Body of pancreas (tissue), 4 donors: Measurements from ENCODE around the gene ATG2A. TPM values are rescaled to one million over a fixed set of nuclear protein-coding genes. Genes with fewer than 3 reads are reported as not detected.

ENCODE experiments used
- ATAC-seq: fragments of 150-250 bp; one replicate; pipeline ENCODE4 v1.9.1; 2016
- DNase-seq, 4 donors: peaks; one replicate each; pipeline ENCODE4 v3.0.0-alpha.2; 2019
- H3K27ac ChIP-seq, 4 donors: fragments of 200-600 bp; sonication (generic); 1 replicate in 3 of 4; 2 replicates in 1 of 4; pipeline versions ENCODE4 v1.5.1 to v1.6.1; 2016 to 2019; ENCODE audit warnings: mild to moderate bottlenecking in 1 of 4, mixed read lengths in 1 of 4, moderate library complexity in 1 of 4
- H3K27me3 ChIP-seq, 2 donors: fragments of 200-600 bp; sonication (generic); one replicate each; pipeline ENCODE4 v1.6.0; 2016; ENCODE audit warnings: mild to moderate bottlenecking in 1 of 2
- H3K36me3 ChIP-seq, 2 donors: fragments of 200-600 bp; sonication (generic); replicated peaks in 1 of 2; 2 replicates each; pipeline ENCODE4 v1.5.1; 2016; ENCODE audit warnings: low read depth in 2 of 2; ENCODE audit not compliant: insufficient read depth in 1 of 2
- H3K4me1 ChIP-seq: fragments of 200-600 bp; sonication (generic); one replicate; pipeline ENCODE4 v1.6.0; 2016
- H3K4me3 ChIP-seq, 2 donors: fragments of 200-600 bp; sonication (generic); 1 replicate in 1 of 2; 2 replicates in 1 of 2; pipeline ENCODE4 v1.5.1; 2016 to 2019
- H3K9me3 ChIP-seq, 3 donors: fragments of 200-600 bp; sonication (generic); 1 replicate in 2 of 3; 2 replicates in 1 of 3; pipeline ENCODE4 v1.5.1; 2016
- POLR2A ChIP-seq, 3 donors: fragments of 450-650 bp; IDR thresholded peaks; one replicate each; pipeline ENCODE4 v1.6.1; 2016; ENCODE audit warnings: antibody characterized with exemption in 3 of 3, mild to moderate bottlenecking in 2 of 3
- WGBS, 2 donors: methylation state at CpG; one replicate each; pipeline ENCODE4 v1.1.5; 2017; 5-methylcytosine and 5-hydroxymethylcytosine counted together
- intact Hi-C: fragments of 100-400 bp; cut with DNase I; formaldehyde crosslinking; loops from one replicate; pipeline ENCODE4 v1.15.1; 2023
- total RNA-seq, 2 donors: library from RNA; depleted of rRNA; stranded (reverse); fragments of >200 nt; gene quantifications; one replicate each; pipeline ENCODE4 v1.1.0, GENCODE V29; 2016
- TF ChIP-seq, protein P1 (sequence below), 7 experiments: fragments of 450-650 bp in 4 of 7; fragments of 200-600 bp in 3 of 7; sonication (generic) in 3 of 7; IDR thresholded peaks; one replicate each; pipeline ENCODE4 v1.5.1; 2016 to 2019; ENCODE audit warnings: antibody characterized with exemption in 7 of 7

ATG2A gene
- total RNA-seq, 2 donors from 2014 or later: 16.3 to 34.3 TPM

DNA sequence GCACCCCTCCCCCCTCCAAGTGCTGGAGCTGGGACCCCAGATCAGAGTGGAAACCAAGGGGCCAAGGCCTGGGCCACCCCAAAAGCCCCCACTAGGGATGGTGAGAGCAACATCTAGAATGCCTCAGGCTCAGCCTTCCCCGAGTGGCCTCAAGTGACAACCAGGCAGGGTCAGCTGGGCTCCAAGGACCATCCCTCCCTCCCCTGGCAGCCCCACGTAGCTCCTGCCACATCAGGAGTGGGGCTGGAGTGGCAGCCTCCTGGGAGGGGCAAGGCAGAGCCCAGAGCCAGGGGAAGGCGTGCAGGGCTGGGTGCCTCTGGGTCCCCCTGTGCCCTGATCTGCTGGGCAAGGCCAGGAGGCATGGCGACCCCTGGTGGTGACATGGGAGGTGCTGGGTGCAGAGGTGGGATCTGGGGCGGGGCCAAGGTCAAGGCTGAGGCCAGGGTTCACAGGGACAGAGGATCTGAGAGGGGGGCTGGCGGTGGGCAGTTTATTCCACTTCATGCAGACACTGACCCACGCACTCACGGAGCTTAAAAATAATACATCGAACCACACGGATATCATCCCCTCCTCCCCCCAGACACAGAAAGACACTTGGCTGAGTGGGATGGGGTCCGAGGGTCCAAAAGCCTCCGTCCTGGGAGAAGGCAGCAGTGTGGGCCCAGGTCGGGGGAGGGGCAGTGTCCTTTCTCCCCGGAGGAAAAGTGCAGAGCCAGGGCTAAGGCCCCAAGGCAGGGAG is 22.8 kb downstream of the ATG2A start:
- Histone ChIP-seq H3K27ac (peak overlapping the region; percentile 69 to 91 (median 86)), H3K4me1 (peaks cover 52% of the 10 kb centered on the region), H3K4me3 (no peak overlapping the region), H3K36me3 (peaks cover 0 to 11% of the 10 kb centered on the region in 2 donors), H3K9me3 (no peaks in the 10 kb centered on the region), H3K27me3 (no peaks in the 10 kb centered on the region)
- 23 to 34% methylated on average over 13 to 14 of the region's 14 CpGs for WGBS, 2 donors
- intact Hi-C loops: no loop called here
- ATAC-seq (peak; percentile 63), DNase-seq (peak; percentile 84 to 89 (median 85))
- TF ChIP-seq POLR2A (IDR thresholded peaks at IDR 0.05): no peak
- TF ChIP-seq, protein P1, sequence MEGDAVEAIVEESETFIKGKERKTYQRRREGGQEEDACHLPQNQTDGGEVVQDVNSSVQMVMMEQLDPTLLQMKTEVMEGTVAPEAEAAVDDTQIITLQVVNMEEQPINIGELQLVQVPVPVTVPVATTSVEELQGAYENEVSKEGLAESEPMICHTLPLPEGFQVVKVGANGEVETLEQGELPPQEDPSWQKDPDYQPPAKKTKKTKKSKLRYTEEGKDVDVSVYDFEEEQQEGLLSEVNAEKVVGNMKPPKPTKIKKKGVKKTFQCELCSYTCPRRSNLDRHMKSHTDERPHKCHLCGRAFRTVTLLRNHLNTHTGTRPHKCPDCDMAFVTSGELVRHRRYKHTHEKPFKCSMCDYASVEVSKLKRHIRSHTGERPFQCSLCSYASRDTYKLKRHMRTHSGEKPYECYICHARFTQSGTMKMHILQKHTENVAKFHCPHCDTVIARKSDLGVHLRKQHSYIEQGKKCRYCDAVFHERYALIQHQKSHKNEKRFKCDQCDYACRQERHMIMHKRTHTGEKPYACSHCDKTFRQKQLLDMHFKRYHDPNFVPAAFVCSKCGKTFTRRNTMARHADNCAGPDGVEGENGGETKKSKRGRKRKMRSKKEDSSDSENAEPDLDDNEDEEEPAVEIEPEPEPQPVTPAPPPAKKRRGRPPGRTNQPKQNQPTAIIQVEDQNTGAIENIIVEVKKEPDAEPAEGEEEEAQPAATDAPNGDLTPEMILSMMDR (IDR thresholded peaks at IDR 0.05): peak; percentile 65 to 90 (median 83)

DNA sequence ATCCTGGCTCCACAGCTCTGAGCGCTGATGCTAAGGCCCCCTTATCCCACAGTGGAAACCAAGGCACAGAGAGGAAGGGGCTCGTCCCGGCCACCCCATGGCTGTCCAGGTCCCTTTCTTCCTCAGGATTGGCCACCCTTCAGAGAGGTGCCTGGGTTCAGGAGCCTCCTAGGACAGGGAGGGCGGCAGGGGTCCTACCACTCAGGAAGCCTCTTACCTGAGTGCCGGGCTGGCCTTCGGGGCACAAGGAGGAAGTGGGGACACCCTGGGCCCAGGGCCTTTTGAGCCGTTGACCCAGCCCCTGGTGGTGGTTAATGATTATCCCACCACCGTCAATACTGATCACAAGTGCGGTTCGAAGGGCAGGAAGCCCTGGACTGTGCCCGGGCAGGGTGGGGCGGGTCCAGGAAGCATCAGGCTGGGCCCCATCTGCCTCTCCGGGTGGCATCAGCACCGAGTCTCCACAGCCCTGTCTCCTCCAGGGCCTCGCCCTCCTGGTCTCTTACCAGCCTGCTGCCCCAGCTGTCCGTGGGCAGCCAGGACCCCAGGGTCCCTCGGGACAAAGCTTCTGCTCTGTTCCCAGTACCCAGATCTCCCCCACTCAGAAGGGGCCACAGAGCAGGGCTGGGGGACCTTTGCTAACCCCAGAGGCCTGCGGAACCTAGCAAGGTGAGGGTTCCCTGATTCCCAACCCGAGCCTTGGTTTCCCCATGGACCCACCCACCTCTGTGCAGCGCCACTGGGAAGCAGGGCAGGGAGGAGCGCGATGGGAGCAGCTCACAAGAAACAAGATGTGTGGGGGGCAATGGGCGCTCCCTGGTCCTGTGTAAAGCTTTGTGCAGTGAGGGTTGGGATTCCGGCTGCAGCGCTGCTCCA is 23.6 kb downstream of the ATG2A start:
- DNase-seq: peak; percentile 81 to 91 (median 88)
- TF ChIP-seq POLR2A (IDR thresholded peaks at IDR 0.05): peak; percentile 47 to 84 (median 74)
- TF ChIP-seq, protein P1 (IDR thresholded peaks at IDR 0.05): peak in 5 of 7 experiments; percentile 12 to 66 (median 57)
- intact Hi-C loops: no loop called here
- Histone ChIP-seq H3K4me1 (peaks cover 60% of the 10 kb centered on the region), H3K9me3 (no peaks in the 10 kb centered on the region), H3K27ac (peak overlapping the region; percentile 69 to 91 (median 86)), H3K27me3 (no peaks in the 10 kb centered on the region), H3K4me3 (peak overlapping the region; percentile 14 to 24), H3K36me3 (peaks cover 0 to 10% of the 10 kb centered on the region in 2 donors)
- WGBS, 2 donors: 23 to 25% methylated on average over 8 to 21 of the region's 25 CpGs
- peak; percentile 82 for ATAC-seq

DNA sequence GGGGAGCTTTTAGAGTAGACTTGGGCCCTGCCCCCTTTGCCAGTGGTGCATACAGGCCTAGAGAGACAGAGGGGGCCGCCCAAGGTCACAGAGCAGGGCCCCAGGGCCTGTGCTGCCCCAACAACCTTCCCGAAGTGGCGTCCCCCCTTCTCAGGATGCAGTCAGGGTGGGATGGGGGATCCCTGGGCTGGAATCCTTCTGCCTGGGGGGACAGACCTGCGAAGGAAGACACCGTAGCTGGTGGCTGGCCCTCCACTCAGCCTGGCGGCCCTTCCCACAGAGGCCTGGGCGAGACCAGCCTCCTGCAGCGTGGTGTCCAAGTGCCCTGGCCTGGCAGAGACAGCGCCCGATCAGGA is 24.2 kb downstream of the ATG2A start:
- intact Hi-C loops: no loop called here

DNA sequence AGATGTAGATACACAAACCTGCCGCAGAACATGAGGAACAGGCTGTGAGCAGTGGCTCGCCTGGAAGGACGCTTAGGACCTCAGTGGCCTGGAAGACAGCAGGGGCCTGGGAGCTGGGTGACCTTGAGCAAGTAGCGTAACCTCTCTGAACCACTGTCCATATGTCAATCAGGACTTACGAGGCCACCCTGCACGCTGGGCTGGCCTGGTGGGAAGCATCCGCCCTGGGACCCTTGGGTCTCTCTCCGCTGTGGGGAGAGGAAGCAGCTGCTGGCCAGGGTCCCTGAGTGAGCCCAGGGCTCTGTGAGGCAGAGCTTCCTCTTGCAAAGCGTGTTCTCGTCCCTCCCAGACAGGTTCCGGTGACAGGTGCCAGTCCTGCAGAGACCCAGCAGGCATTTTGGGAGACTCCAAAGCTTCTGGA is 24.6 kb downstream of the ATG2A start:
- ATAC-seq (no peak), DNase-seq (peak in 1 of 4 donors; percentile 25)
- Histone ChIP-seq H3K4me3 (peak overlapping the region; percentile 14 to 24), H3K36me3 (peaks cover 0 to 2% of the 10 kb centered on the region in 2 donors), H3K27ac (peak overlapping the region; percentile 63 to 91 (median 86)), H3K9me3 (no peaks in the 10 kb centered on the region), H3K27me3 (no peaks in the 10 kb centered on the region), H3K4me1 (peaks cover 70% of the 10 kb centered on the region)
- WGBS, 2 donors: 30 to 43% methylated on average over 6 to 11 of the region's 11 CpGs
- intact Hi-C loops: no loop called here
- TF ChIP-seq, protein P1 (IDR thresholded peaks at IDR 0.05): no peak
- no peak for TF ChIP-seq POLR2A (IDR thresholded peaks at IDR 0.05)

More for the DNA sequence above, 24.2 kb downstream of the ATG2A start:
- Histone ChIP-seq H3K9me3 (no peaks in the 10 kb centered on the region), H3K36me3 (peaks cover 0 to 4% of the 10 kb centered on the region in 2 donors), H3K27ac (peak overlapping the region; percentile 69 to 91 (median 86)), H3K27me3 (no peaks in the 10 kb centered on the region), H3K4me1 (peaks cover 66% of the 10 kb centered on the region), H3K4me3 (peak overlapping the region; percentile 14 to 24)
- peak; percentile 18 for ATAC-seq
- DNase-seq: peak in 2 of 4 donors; percentile 35
- 40 to 48% methylated on average over 3 to 10 of the region's 10 CpGs for WGBS, 2 donors
- TF ChIP-seq, protein P1 (IDR thresholded peaks at IDR 0.05): no peak
- TF ChIP-seq POLR2A (IDR thresholded peaks at IDR 0.05): no peak
